H1 (cell line): Measurements from ENCODE around the gene ZBTB16. TPM values are rescaled to one million over a fixed set of nuclear protein-coding genes. Genes with fewer than 3 reads are reported as not detected.

Experiments used
- ATF2 ChIP-seq: IDR thresholded peaks from 2 replicates; pipeline ENCODE4 v1.6.1; 2012; ENCODE audit warnings: low read length, inconsistent platforms
- FOSL1 ChIP-seq: IDR thresholded peaks from 2 replicates; pipeline ENCODE4 v1.6.1; 2011; ENCODE audit warnings: mild to moderate bottlenecking, low read depth, low read length, moderate library complexity; ENCODE audit not compliant: insufficient read depth
- SAP30 ChIP-seq: fragments of 300-600 bp; sonication (generic); IDR thresholded peaks from 2 replicates; pipeline ENCODE4 v1.7.1; 2012; ENCODE audit warnings: low read length, moderate library complexity, mild to moderate bottlenecking, inconsistent platforms; ENCODE audit not compliant: insufficient read depth, insufficient replicate concordance
- polyA plus RNA-seq, 7 experiments: library from polyadenylated mRNA; depleted of rRNA in 3 of 7; stranded (reverse) in 5 of 7; unstranded in 2 of 7; fragments of >200 nt in 5 of 7; fragments of 200-250 nt in 2 of 7; gene quantifications; 1 replicate in 5 of 7; 2 replicates in 1 of 7; 4 replicates in 1 of 7; pipeline versions ENCODE4 v1.2.1 to v1.2.3, GENCODE V29; 2011 to 2013; ENCODE audit warnings: missing spikeins in 2 of 7, mixed read lengths in 2 of 7
- total RNA-seq: library from RNA; stranded (reverse); fragmentation: NEBNext Ultra II Directional; extraction: Animal tissue kit (Norgen Biotek cat#: 25700); gene quantifications from 2 replicates; pipeline ENCODE4 v1.2.1, GENCODE V29; 2021

Gene ZBTB16
- total and polyA plus RNA-seq, 2 of the 8 experiments (the other 6 are each of a cell fraction or from before 2014, with no cell fraction given) = 0.12 to 0.61 TPM

- TF ChIP-seq ATF2 (no peak), SAP30 (no peak), FOSL1 (no peak)
- TF ChIP-seq, all 59 proteins: peak for 0
Measured at GRCh38 chr11:114275280-114275679, 215.8 kb downstream of the ZBTB16 start (continued).
